Fibroblast of mammary gland (primary cell): ENCODE data around the gene PRR23E.

Experiments used
- DNase-seq: peaks from one replicate; pipeline ENCODE4 v3.0.0-alpha.2; 2010; ENCODE audit warnings: low read depth
- H3K4me3 ChIP-seq: 2 replicates; pipeline ENCODE4 v1.5.1; 2011; ENCODE audit warnings: low read depth, mild to moderate bottlenecking, low read length, moderate library complexity; ENCODE audit not compliant: control insufficient read depth
- CTCF ChIP-seq: conservative IDR thresholded peaks from 2 replicates; pipeline ENCODE4 v1.5.1; 2011; ENCODE audit warnings: low read depth, low read length, inconsistent platforms; ENCODE audit not compliant: control insufficient read depth, insufficient read depth

PRR23E gene

GRCh38 chr3:127222163-127222562 is 29.2 kb downstream of the PRR23E start:
- TF ChIP-seq CTCF: no peak
- H3K4me3 ChIP-seq: no peak overlapping the region
- no peak for DNase-seq

GRCh38 chr3:127222664-127223063 is 29.7 kb downstream of the PRR23E start:
- no peak overlapping the region for H3K4me3 ChIP-seq
- no peak for DNase-seq
- no peak for TF ChIP-seq CTCF

- TF ChIP-seq CTCF: no peak
- no peak for DNase-seq
- H3K4me3 ChIP-seq: no peak overlapping the region
Measured at GRCh38 chr3:127224118-127224517, 31.2 kb downstream of the PRR23E start.

- DNase-seq: no peak
- no peak for TF ChIP-seq CTCF
- no peak overlapping the region for H3K4me3 ChIP-seq
Measured at GRCh38 chr3:127226457-127226856, 33.5 kb downstream of the PRR23E start.

GRCh38 chr3:127226946-127227842 is 34.3 kb downstream of the PRR23E start:
- no peak overlapping the region for H3K4me3 ChIP-seq
- TF ChIP-seq CTCF: no peak
- DNase-seq: no peak

- DNase-seq: no peak
- no peak overlapping the region for H3K4me3 ChIP-seq
- TF ChIP-seq CTCF: no peak
Measured at GRCh38 chr3:127228866-127229265, 35.9 kb downstream of the PRR23E start.
